H9 (cell line): ENCODE data around the gene FGF12. TPM values are rescaled to one million over a fixed set of nuclear protein-coding genes. Genes with fewer than 3 reads are reported as not detected.

Source experiments
- DNase-seq: peaks from one replicate; pipeline ENCODE4 v3.0.0-alpha.2; 2017
- H2AFZ ChIP-seq: one replicate; pipeline ENCODE4 v1.6.1; 2013; ENCODE audit warnings: mild to moderate bottlenecking, low read length, control low read depth, moderate library complexity
- H2AK5ac ChIP-seq: 2 replicates; pipeline ENCODE4 v1.6.1; 2013; ENCODE audit warnings: low read length, control low read depth, mixed read lengths; ENCODE audit not compliant: insufficient read length
- H2BK120ac ChIP-seq: one replicate; pipeline ENCODE4 v1.6.1; 2013; ENCODE audit warnings: low read depth, mild to moderate bottlenecking, low read length, control low read depth, inconsistent platforms; ENCODE audit not compliant: poor library complexity, severe bottlenecking
- H2BK12ac ChIP-seq: 2 replicates; pipeline ENCODE4 v1.6.1; 2013; ENCODE audit warnings: low read length, control low read depth, mixed read lengths, low read depth; ENCODE audit not compliant: insufficient read length
- H2BK15ac ChIP-seq: 2 replicates; pipeline ENCODE4 v1.6.1; 2013; ENCODE audit warnings: low read depth, low read length, control low read depth
- H2BK20ac ChIP-seq: one replicate; pipeline ENCODE4 v1.6.1; 2013; ENCODE audit warnings: low read depth, mild to moderate bottlenecking, low read length, control low read depth, inconsistent platforms; ENCODE audit not compliant: poor library complexity, severe bottlenecking
- H2BK5ac ChIP-seq: 2 replicates; pipeline ENCODE4 v1.6.1; 2013; ENCODE audit warnings: low read length, control low read depth, mixed read lengths; ENCODE audit not compliant: insufficient read length
- H3K14ac ChIP-seq: 2 replicates; pipeline ENCODE4 v1.6.1; 2013; ENCODE audit warnings: low read length, control low read depth; ENCODE audit not compliant: insufficient read depth
- H3K18ac ChIP-seq: 2 replicates; pipeline ENCODE4 v1.6.1; 2013; ENCODE audit warnings: low read depth, mild to moderate bottlenecking, mixed read lengths, low read length, control low read depth; ENCODE audit not compliant: insufficient read length
- H3K23ac ChIP-seq: 2 replicates; pipeline ENCODE4 v1.6.1; 2013; ENCODE audit warnings: low read length, control low read depth, mixed read lengths, low read depth; ENCODE audit not compliant: insufficient read length
- H3K23me2 ChIP-seq: 2 replicates; pipeline ENCODE4 v1.6.1; 2013; ENCODE audit warnings: low read depth, mild to moderate bottlenecking, mixed read lengths, low read length, control low read depth; ENCODE audit not compliant: insufficient read length, poor library complexity, severe bottlenecking
- H3K27ac ChIP-seq: 2 replicates; pipeline ENCODE4 v1.5.1; 2013; ENCODE audit warnings: low read length, control low read depth, mixed read lengths, low read depth; ENCODE audit not compliant: insufficient read length
- H3K27me3 ChIP-seq: 2 replicates; pipeline ENCODE4 v1.6.1; 2013; ENCODE audit warnings: low read length, control low read depth, inconsistent platforms; ENCODE audit not compliant: insufficient read depth
- H3K4ac ChIP-seq: 2 replicates; pipeline ENCODE4 v1.6.1; 2013; ENCODE audit warnings: low read depth, mild to moderate bottlenecking, control low read depth, inconsistent platforms, low read length, moderate library complexity
- H3K4me1 ChIP-seq: 2 replicates; pipeline ENCODE4 v1.6.1; 2013; ENCODE audit warnings: low read length, control low read depth, inconsistent platforms; ENCODE audit not compliant: insufficient read depth
- H3K4me2 ChIP-seq: 2 replicates; pipeline ENCODE4 v1.6.1; 2013; ENCODE audit warnings: low read length, control low read depth, mixed read lengths; ENCODE audit not compliant: insufficient read length, insufficient read depth
- H3K56ac ChIP-seq: 2 replicates; pipeline ENCODE4 v1.6.1; 2013; ENCODE audit warnings: low read depth, mild to moderate bottlenecking, mixed read lengths, low read length, control low read depth; ENCODE audit not compliant: insufficient read length
- H3K79me1 ChIP-seq: 2 replicates; pipeline ENCODE4 v1.6.1; 2013; ENCODE audit warnings: low read depth, mild to moderate bottlenecking, moderate library complexity, low read length, control low read depth, inconsistent platforms; ENCODE audit not compliant: insufficient read depth, poor library complexity, severe bottlenecking
- H3K79me2 ChIP-seq: 2 replicates; pipeline ENCODE4 v1.6.1; 2013; ENCODE audit warnings: low read length, control low read depth, inconsistent platforms; ENCODE audit not compliant: insufficient read depth
- H3K9ac ChIP-seq: 2 replicates; pipeline ENCODE4 v1.6.1; 2013; ENCODE audit warnings: low read length, control low read depth, mixed read lengths; ENCODE audit not compliant: insufficient read length; ENCODE audit errors: extremely low read depth
- H3K9me3 ChIP-seq: one replicate; pipeline ENCODE4 v1.6.1; 2013; ENCODE audit warnings: low read depth, low read length, inconsistent platforms; ENCODE audit not compliant: control insufficient read depth
- H3T11ph ChIP-seq: one replicate; pipeline ENCODE4 v1.6.1; 2013; ENCODE audit warnings: mild to moderate bottlenecking, low read length, control low read depth, inconsistent platforms
- H4K20me1 ChIP-seq: one replicate; pipeline ENCODE4 v1.6.1; 2013; ENCODE audit not compliant: control insufficient read depth, insufficient read length, insufficient read depth
- H4K5ac ChIP-seq: 2 replicates; pipeline ENCODE4 v1.6.1; 2013; ENCODE audit warnings: low read depth, mild to moderate bottlenecking, mixed read lengths, low read length, control low read depth; ENCODE audit not compliant: insufficient read length
- H4K8ac ChIP-seq: replicated peaks from 2 replicates; pipeline ENCODE4 v1.6.1; 2013; ENCODE audit warnings: low read length, control low read depth, mixed read lengths, low read depth; ENCODE audit not compliant: insufficient read length
- H4K91ac ChIP-seq: 2 replicates; pipeline ENCODE4 v1.6.1; 2013; ENCODE audit warnings: low read depth, mild to moderate bottlenecking, moderate library complexity, mixed read lengths, low read length, control low read depth; ENCODE audit not compliant: insufficient read length
- H3K27ac Mint-ChIP-seq, 3 experiments: 2 replicates in 2 of 3; 3 replicates in 1 of 3; pipeline ENCODE4 v1.8.0; 2020 to 2021; ENCODE audit warnings: mixed read lengths in 3 of 3, mild to moderate bottlenecking in 1 of 3, moderate library complexity in 1 of 3
- H3K27me3 Mint-ChIP-seq: 2 replicates; pipeline ENCODE4 v1.8.0; 2021; ENCODE audit warnings: low read depth, mild to moderate bottlenecking, moderate library complexity, mixed read lengths
- H3K36me3 Mint-ChIP-seq, 3 experiments: 2 replicates in 2 of 3; 3 replicates in 1 of 3; pipeline ENCODE4 v1.8.0; 2020 to 2021; ENCODE audit warnings: low read depth in 3 of 3, mixed read lengths in 3 of 3; ENCODE audit not compliant: insufficient read depth in 1 of 3
- H3K4me1 Mint-ChIP-seq, 2 experiments: 2 replicates each; pipeline ENCODE4 v1.8.0; 2020; ENCODE audit warnings: mixed read lengths in 2 of 2
- H3K4me3 Mint-ChIP-seq, 2 experiments: 2 replicates in 1 of 2; 3 replicates in 1 of 2; pipeline ENCODE4 v1.8.0; 2020 to 2021; ENCODE audit warnings: mild to moderate bottlenecking in 2 of 2, mixed read lengths in 2 of 2, moderate library complexity in 1 of 2
- H3K9me3 Mint-ChIP-seq, 2 experiments: 2 replicates in 1 of 2; 3 replicates in 1 of 2; pipeline ENCODE4 v1.8.0; 2020; ENCODE audit warnings: mild to moderate bottlenecking in 2 of 2, mixed read lengths in 2 of 2, moderate library complexity in 1 of 2
- CTCF ChIP-seq: fragments of 200-600 bp; sonication (generic); conservative IDR thresholded peaks from 3 replicates; pipeline ENCODE4 v1.8.0; 2021; ENCODE audit warnings: antibody characterized with exemption, mild to moderate bottlenecking
- WGBS: extraction: QIAGEN DNeasy Blood & Tissue Kit; methylation state at CpG from one replicate; pipeline ENCODE4 v1.1.7; 2013; ENCODE audit warnings: missing lambda C conversion rate, low lambda C conversion rate, mixed read lengths; ENCODE audit not compliant: insufficient read length; ENCODE audit errors: extremely low coverage; 5-methylcytosine and 5-hydroxymethylcytosine counted together
- total RNA-seq: library from RNA; stranded (reverse); gene quantifications from 2 replicates; pipeline ENCODE4 v1.2.1, GENCODE V29; 2021

Gene FGF12
- total RNA-seq, 1 experiment from 2014 or later: 5.6 TPM

- Histone ChIP-seq H3K56ac (no peak overlapping the region), H3K14ac (no peak overlapping the region), H2BK20ac (no peak overlapping the region), H3K18ac (no peak overlapping the region), H2AK5ac (no peak overlapping the region), H3K4me2 (no peak overlapping the region), H3T11ph (no peak overlapping the region), H2BK12ac (no peak overlapping the region), H4K91ac (no peak overlapping the region), H2BK5ac (no peak overlapping the region), H4K8ac (no peak overlapping the region), H3K27ac (peak overlapping the region; percentile 62), H3K23ac (no peak overlapping the region), H4K20me1 (no peaks in the 10 kb centered on the region), H3K4me1 (peaks cover 3% of the 10 kb centered on the region; the same call in 1 of the 2 replicates), H3K9ac (no peak overlapping the region), H3K9me3 (no peaks in the 10 kb centered on the region), H3K79me2 (no peaks in the 10 kb centered on the region), H3K4ac (no peak overlapping the region), H3K27me3 (no peaks in the 10 kb centered on the region), H2BK15ac (no peak overlapping the region), H2BK120ac (no peak overlapping the region), H3K23me2 (no peaks in the 10 kb centered on the region), H4K5ac (no peak overlapping the region), H2AFZ (no peak overlapping the region), H3K79me1 (no peaks in the 10 kb centered on the region)
- no CpG with 5 or more reads among the region's 6 CpGs for WGBS
- no peak for DNase-seq
- Mint-ChIP-seq H3K27ac (no peak overlapping the region; a peak in 1 of 7 replicates), H3K9me3 (no peaks in the 10 kb centered on the region; a peak in 1 of 5 replicates), H3K36me3 (no peaks in the 10 kb centered on the region), H3K4me3 (no peak overlapping the region), H3K4me1 (peaks cover 26 to 31% of the 10 kb centered on the region in 2 experiments), H3K27me3 (no peaks in the 10 kb centered on the region)
- TF ChIP-seq CTCF: no peak
Observed at GRCh38 chr3:192170031-192170430, 557.3 kb downstream of the FGF12 start.
